ENCODE results near the gene DPF1.

DNA sequence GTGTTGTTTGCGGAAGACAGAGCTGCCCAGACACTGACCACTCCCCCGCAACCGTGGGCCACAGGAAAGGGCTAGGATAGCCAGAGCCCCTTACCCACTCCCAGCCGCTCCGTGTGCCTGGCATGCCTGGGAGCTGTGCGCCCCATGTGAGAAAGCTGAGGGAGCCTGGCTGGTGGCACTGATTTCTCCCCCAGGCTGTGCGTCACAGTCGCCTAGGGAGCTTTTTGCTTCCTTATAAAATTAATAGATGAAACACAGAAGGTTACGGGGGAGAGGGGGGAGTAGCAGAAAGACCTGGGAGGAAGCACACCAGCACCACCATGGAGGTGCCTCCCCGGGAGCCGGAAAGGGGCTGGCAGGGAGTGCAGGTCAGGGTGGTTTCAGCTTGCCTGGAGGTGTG, 24.7 kb downstream of the DPF1 start:
- TF ChIP-seq, protein P1, sequence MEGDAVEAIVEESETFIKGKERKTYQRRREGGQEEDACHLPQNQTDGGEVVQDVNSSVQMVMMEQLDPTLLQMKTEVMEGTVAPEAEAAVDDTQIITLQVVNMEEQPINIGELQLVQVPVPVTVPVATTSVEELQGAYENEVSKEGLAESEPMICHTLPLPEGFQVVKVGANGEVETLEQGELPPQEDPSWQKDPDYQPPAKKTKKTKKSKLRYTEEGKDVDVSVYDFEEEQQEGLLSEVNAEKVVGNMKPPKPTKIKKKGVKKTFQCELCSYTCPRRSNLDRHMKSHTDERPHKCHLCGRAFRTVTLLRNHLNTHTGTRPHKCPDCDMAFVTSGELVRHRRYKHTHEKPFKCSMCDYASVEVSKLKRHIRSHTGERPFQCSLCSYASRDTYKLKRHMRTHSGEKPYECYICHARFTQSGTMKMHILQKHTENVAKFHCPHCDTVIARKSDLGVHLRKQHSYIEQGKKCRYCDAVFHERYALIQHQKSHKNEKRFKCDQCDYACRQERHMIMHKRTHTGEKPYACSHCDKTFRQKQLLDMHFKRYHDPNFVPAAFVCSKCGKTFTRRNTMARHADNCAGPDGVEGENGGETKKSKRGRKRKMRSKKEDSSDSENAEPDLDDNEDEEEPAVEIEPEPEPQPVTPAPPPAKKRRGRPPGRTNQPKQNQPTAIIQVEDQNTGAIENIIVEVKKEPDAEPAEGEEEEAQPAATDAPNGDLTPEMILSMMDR (IDR thresholded peaks at IDR 0.05; ENCODE audit: insufficient read depth, low read depth, low read length): no peak
- TF ChIP-seq EZH2 (IDR thresholded peaks at IDR 0.05; ENCODE audit: insufficient read depth, low read length): no peak

All from astrocyte (in vitro differentiated cells and primary cell).